IPS-NIHi11 (cell line): ENCODE data around the gene SELENOW.
"Not testable (repeated sequence)": the region's sequence is repeated elsewhere in the genome, so short reads cannot be mapped to it uniquely, and the experiment has no call there.

Experiments used
- DNase-seq: peaks from one replicate; pipeline ENCODE4 v3.0.0; 2012; ENCODE audit warnings: mixed read lengths, low spot score

The SELENOW gene

GRCh38 chr19:47756953-47757608 is 21.4 kb upstream of the SELENOW start:
- DNase-seq, result no peak

- DNase-seq, result no peak
Measured at GRCh38 chr19:47757617-47758442, 20.7 kb upstream of the SELENOW start.

- DNase-seq, result no peak
Measured at GRCh38 chr19:47758443-47758804, 20.1 kb upstream of the SELENOW start.

- no peak for DNase-seq
Measured at GRCh38 chr19:47760632-47760999, 17.9 kb upstream of the SELENOW start.

- no peak for DNase-seq
Measured at GRCh38 chr19:47761566-47761965, 16.9 kb upstream of the SELENOW start.

GRCh38 chr19:47762151-47762550 is 16.4 kb upstream of the SELENOW start:
- no peak for DNase-seq

GRCh38 chr19:47762615-47763308 is 15.7 kb upstream of the SELENOW start:
- no peak for DNase-seq

GRCh38 chr19:47764705-47765104 is 13.8 kb upstream of the SELENOW start:
- DNase-seq, result not testable (repeated sequence)

- peak; percentile 72 for DNase-seq
Measured at GRCh38 chr19:47765523-47766358, 12.8 kb upstream of the SELENOW start.

- DNase-seq, result no peak
Measured at GRCh38 chr19:47766359-47766620, 12.2 kb upstream of the SELENOW start.

- no peak for DNase-seq
Measured at GRCh38 chr19:47766670-47767069, 11.8 kb upstream of the SELENOW start.

GRCh38 chr19:47767349-47767748 is 11.2 kb upstream of the SELENOW start:
- DNase-seq, result no peak

- DNase-seq, result no peak
Measured at GRCh38 chr19:47768604-47769003, 9.9 kb upstream of the SELENOW start.

- DNase-seq, result no peak
Measured at GRCh38 chr19:47769534-47769933, 9.0 kb upstream of the SELENOW start.

- not testable (repeated sequence) for DNase-seq
Measured at GRCh38 chr19:47771291-47771690, 7.2 kb upstream of the SELENOW start.

GRCh38 chr19:47776568-47776967 is 1.9 kb upstream of the SELENOW start:
- no peak for DNase-seq

GRCh38 chr19:47777245-47778048 is 1.1 kb upstream of the SELENOW start:
- not testable (repeated sequence) for DNase-seq

- peak; percentile 29 for DNase-seq
Measured at GRCh38 chr19:47778954-47779351, 450 bp downstream of the SELENOW start.

- DNase-seq, result no peak
Measured at GRCh38 chr19:47779524-47780214, 1.2 kb downstream of the SELENOW start.

- no peak for DNase-seq
Measured at GRCh38 chr19:47780215-47780551, 1.7 kb downstream of the SELENOW start.
